Caco-2 (cell line): Measurements from ENCODE around the gene LPCAT3. TPM values are rescaled to one million over a fixed set of nuclear protein-coding genes. Genes with fewer than 3 reads are reported as not detected.

Source experiments
- BruUV-seq: library from RNA; stranded (reverse); fragments of 400-500 nt; replicated peaks from 2 replicates; lab custom pipeline; 2021; lab: Mats Ljungman, UMichigan
- CTCF ChIA-PET: fragments of 300-600 bp; sonication (Branson Sonifier 250); formaldehyde crosslinking; loops from one replicate; lab custom pipeline; 2022; ENCODE audit warnings: antibody characterized with exemption; lab: Charles Lee
- POLR2A ChIA-PET: fragments of 300-600 bp; sonication (Branson Sonifier 250); formaldehyde crosslinking; loops from one replicate; lab custom pipeline; 2022; ENCODE audit warnings: antibody characterized with exemption; lab: Charles Lee
- DNase-seq, 2 experiments: peaks; one replicate each; pipeline versions ENCODE4 v3.0.0 to v3.0.0-alpha.2; 2020 to 2022
- H3K27me3 ChIP-seq: replicated peaks from 2 replicates; pipeline ENCODE4 v1.6.0; 2011; ENCODE audit warnings: low read length; ENCODE audit not compliant: control insufficient read depth, insufficient read depth
- H3K36me3 ChIP-seq: 2 replicates; pipeline ENCODE4 v1.5.1; 2011; ENCODE audit warnings: low read length; ENCODE audit not compliant: control insufficient read depth, insufficient read depth
- H3K4me1 ChIP-seq: fragments of 250-450 bp; sonication (Bioruptor Pico); 2 replicates; pipeline ENCODE4 v1.5.1; 2020; ENCODE audit warnings: mild to moderate bottlenecking
- H3K4me3 ChIP-seq: 2 replicates; pipeline ENCODE4 v1.5.1; 2011; ENCODE audit warnings: low read depth, mild to moderate bottlenecking, control low read depth, low read length
- H3K9me3 ChIP-seq: fragments of 250-450 bp; sonication (Bioruptor Pico); 2 replicates; pipeline ENCODE4 v1.5.1; 2020; ENCODE audit warnings: mild to moderate bottlenecking, moderate library complexity
- H3K27ac Mint-ChIP-seq: one replicate; pipeline ENCODE4 v1.8.0; 2022; ENCODE audit warnings: mixed read lengths; ENCODE audit not compliant: unreplicated experiment
- H3K27me3 Mint-ChIP-seq: one replicate; pipeline ENCODE4 v1.8.0; 2022; ENCODE audit warnings: mixed read lengths; ENCODE audit not compliant: insufficient read depth, unreplicated experiment
- H3K36me3 Mint-ChIP-seq: one replicate; pipeline ENCODE4 v1.8.0; 2022; ENCODE audit warnings: mild to moderate bottlenecking, mixed read lengths; ENCODE audit not compliant: insufficient read depth, unreplicated experiment
- H3K4me1 Mint-ChIP-seq: one replicate; pipeline ENCODE4 v1.8.0; 2022; ENCODE audit warnings: low read depth, mixed read lengths; ENCODE audit not compliant: unreplicated experiment
- H3K4me3 Mint-ChIP-seq: one replicate; pipeline ENCODE4 v1.8.0; 2022; ENCODE audit warnings: mild to moderate bottlenecking, moderate library complexity, mixed read lengths; ENCODE audit not compliant: unreplicated experiment
- H3K9me3 Mint-ChIP-seq: one replicate; pipeline ENCODE4 v1.8.0; 2022; ENCODE audit warnings: mixed read lengths; ENCODE audit not compliant: unreplicated experiment
- CTCF ChIP-seq, 2 experiments: fragments of 200-600 bp in 1 of 2; IDR thresholded peaks; 1 replicate in 1 of 2; 2 replicates in 1 of 2; pipeline versions ENCODE4 v1.5.1 to v1.8.0; 2011 to 2022; ENCODE audit warnings: antibody characterized with exemption in 1 of 2, control low read depth in 1 of 2, inconsistent platforms in 1 of 2, low read depth in 1 of 2, low read length in 1 of 2, mild to moderate bottlenecking in 1 of 2, moderate library complexity in 1 of 2; ENCODE audit not compliant: insufficient read depth in 1 of 2, severe bottlenecking in 1 of 2, unreplicated experiment in 1 of 2
- intact Hi-C: fragments of 100-400 bp; cut with micrococcal nuclease; formaldehyde crosslinking; loops from one replicate; pipeline ENCODE4 v1.10.0; 2022; ENCODE audit not compliant: unreplicated experiment
- total RNA-seq: library from RNA; stranded (reverse); gene quantifications from 2 replicates; pipeline ENCODE4 v1.2.3, GENCODE V29; 2022

Gene LPCAT3
- total RNA-seq, 1 experiment from 2014 or later, result 142 TPM

- no TSS peak for BruUV-seq
- intact Hi-C loops, result no loop called here
- Histone ChIP-seq H3K27me3 (no peaks in the 10 kb centered on the region), H3K4me1 (no peaks in the 10 kb centered on the region), H3K4me3 (no peak overlapping the region), H3K36me3 (no peaks in the 10 kb centered on the region), H3K9me3 (no peaks in the 10 kb centered on the region)
- ChIA-PET CTCF (interaction anchor here (1.0 to 1.1 kb wide), 2 partner anchors 12 to 122 kb away, joined by 3 to 11 read pairs; no protein-coding TSS in a partner anchor), POLR2A (no interaction called here)
- no peak for DNase-seq
- Mint-ChIP-seq H3K4me3 (no peak overlapping the region), H3K27ac (no peak overlapping the region), H3K36me3 (peaks cover 5% of the 10 kb centered on the region), H3K9me3 (no peaks in the 10 kb centered on the region), H3K27me3 (no peaks in the 10 kb centered on the region), H3K4me1 (peaks cover 7% of the 10 kb centered on the region)
- TF ChIP-seq CTCF (IDR thresholded peaks at IDR 0.05; ENCODE audit: insufficient read depth in 1 of 2, low read depth in 1 of 2, low read length in 1 of 2, severe bottlenecking in 1 of 2, unreplicated experiment in 1 of 2), result no peak
These were observed 66.0 kb downstream of the LPCAT3 start for GRCh38 chr12:6952121-6952862.

GRCh38 chr12:6951551-6952120 is 66.6 kb downstream of the LPCAT3 start:
- TF ChIP-seq CTCF (IDR thresholded peaks at IDR 0.05; ENCODE audit: insufficient read depth in 1 of 2, low read depth in 1 of 2, low read length in 1 of 2, severe bottlenecking in 1 of 2, unreplicated experiment in 1 of 2), result no peak
- no peaks in the 10 kb centered on the region for H3K9me3 Mint-ChIP-seq
- ChIA-PET CTCF (interaction anchor here (1.0 to 1.1 kb wide), 2 partner anchors 12 to 122 kb away, joined by 3 to 11 read pairs; no protein-coding TSS in a partner anchor), POLR2A (no interaction called here)
- no peak overlapping the region for H3K4me3 ChIP-seq
- H3K36me3 ChIP-seq, result no peaks in the 10 kb centered on the region
- no peak overlapping the region for H3K27ac Mint-ChIP-seq
- no peaks in the 10 kb centered on the region for H3K4me1 ChIP-seq
- no peaks in the 10 kb centered on the region for H3K9me3 ChIP-seq
- H3K4me1 Mint-ChIP-seq, result peaks cover 14% of the 10 kb centered on the region
- H3K27me3 ChIP-seq, result no peaks in the 10 kb centered on the region
- no peak overlapping the region for H3K4me3 Mint-ChIP-seq
- peaks cover 7% of the 10 kb centered on the region for H3K36me3 Mint-ChIP-seq
- BruUV-seq, result no TSS peak
- no peak for DNase-seq
- no peaks in the 10 kb centered on the region for H3K27me3 Mint-ChIP-seq
- intact Hi-C loops, result no loop called here

- Histone ChIP-seq H3K27me3 (no peaks in the 10 kb centered on the region), H3K9me3 (no peaks in the 10 kb centered on the region), H3K36me3 (no peaks in the 10 kb centered on the region), H3K4me1 (no peaks in the 10 kb centered on the region), H3K4me3 (no peak within 1 kb of the TSS)
- BruUV-seq, result no TSS peak
- DNase-seq, result no peak
- H3K4me3 Mint-ChIP-seq, result no peak within 1 kb of the TSS
- CTCF ChIA-PET, result no interaction called here
- intact Hi-C loops, result no loop called here
- H3K27ac Mint-ChIP-seq, result no peak within 1 kb of the TSS
- no peaks in the 10 kb centered on the region for H3K27me3 Mint-ChIP-seq
- H3K9me3 Mint-ChIP-seq, result no peaks in the 10 kb centered on the region
- H3K4me1 Mint-ChIP-seq, result peaks cover 17% of the 10 kb centered on the region
- H3K36me3 Mint-ChIP-seq, result peaks cover 14% of the 10 kb centered on the region
- no peak for TF ChIP-seq CTCF (IDR thresholded peaks at IDR 0.05; ENCODE audit: insufficient read depth in 1 of 2, low read depth in 1 of 2, low read length in 1 of 2, severe bottlenecking in 1 of 2, unreplicated experiment in 1 of 2)
- POLR2A ChIA-PET, result no interaction called here
These were observed 67.3 kb downstream of the LPCAT3 start, which contains the start of gene PTPN6 for GRCh38 chr12:6950811-6951540. Gene PTPN6 (plus strand): TSS chr12:6951356. CDS start chr12:6951513, 157 bp downstream.
